Measurements from ENCODE around the gene STOX2.
"Not testable (repeated sequence)": the region's sequence is repeated elsewhere in the genome, so short reads cannot be mapped to it uniquely, and the experiment has no call there.

STOX2 gene

GRCh38 chr4:184022679-184023383, 117.7 kb downstream of the STOX2 start:
- DNase-seq (ENCODE audit: low spot score) = no peak

- no peak for DNase-seq (ENCODE audit: low spot score)
Measured at GRCh38 chr4:184024637-184025036, 119.5 kb downstream of the STOX2 start.

GRCh38 chr4:184028561-184029374, 123.7 kb downstream of the STOX2 start:
- DNase-seq (ENCODE audit: low spot score) = no peak

GRCh38 chr4:184030036-184030435, 124.9 kb downstream of the STOX2 start:
- DNase-seq (ENCODE audit: low spot score) = no peak

GRCh38 chr4:184030764-184031163, 125.7 kb downstream of the STOX2 start:
- DNase-seq (ENCODE audit: low spot score) = no peak

- no peak for DNase-seq (ENCODE audit: low spot score)
Measured at GRCh38 chr4:184032091-184032490, 127.0 kb downstream of the STOX2 start.

GRCh38 chr4:184039963-184040383, 134.9 kb downstream of the STOX2 start:
- DNase-seq (ENCODE audit: low spot score) = no peak

GRCh38 chr4:184041156-184041555, 136.0 kb downstream of the STOX2 start:
- DNase-seq (ENCODE audit: low spot score) = no peak

GRCh38 chr4:184046148-184046547, 141.0 kb downstream of the STOX2 start:
- no peak for DNase-seq (ENCODE audit: low spot score)

GRCh38 chr4:184051262-184051661, 146.2 kb downstream of the STOX2 start:
- not testable (repeated sequence) for DNase-seq (ENCODE audit: low spot score)

- no peak for DNase-seq (ENCODE audit: low spot score)
Measured at GRCh38 chr4:184052616-184053015, 147.5 kb downstream of the STOX2 start.

GRCh38 chr4:184053434-184053833, 148.3 kb downstream of the STOX2 start:
- no peak for DNase-seq (ENCODE audit: low spot score)

GRCh38 chr4:184056877-184057276, 151.8 kb downstream of the STOX2 start:
- no peak for DNase-seq (ENCODE audit: low spot score)

- DNase-seq (ENCODE audit: low spot score) = no peak
Measured at GRCh38 chr4:184058026-184058425, 152.9 kb downstream of the STOX2 start.

- DNase-seq (ENCODE audit: low spot score) = no peak
Measured at GRCh38 chr4:184059099-184059498, 154.0 kb downstream of the STOX2 start.

- no peak for DNase-seq (ENCODE audit: low spot score)
Measured at GRCh38 chr4:184061582-184061981, 156.5 kb downstream of the STOX2 start.

GRCh38 chr4:184062769-184063168, 157.7 kb downstream of the STOX2 start:
- DNase-seq (ENCODE audit: low spot score) = no peak

GRCh38 chr4:184064877-184065276, 159.8 kb downstream of the STOX2 start:
- no peak for DNase-seq (ENCODE audit: low spot score)

GRCh38 chr4:184066584-184067300, 161.6 kb downstream of the STOX2 start:
- no peak for DNase-seq (ENCODE audit: low spot score)

- DNase-seq (ENCODE audit: low spot score) = no peak
Measured at GRCh38 chr4:184067931-184068554, 162.9 kb downstream of the STOX2 start.

Data from cerebellar cortex (tissue), 1 donor.